Breast epithelium (tissue), 4 donors: Measurements from ENCODE around the gene ZPBP2. TPM values are rescaled to one million over a fixed set of nuclear protein-coding genes. Genes with fewer than 3 reads are reported as not detected.

Experiments used
- DNase-seq, 2 donors: peaks; one replicate each; pipeline ENCODE4 v3.0.0-alpha.2; 2019; ENCODE audit warnings: low spot score in 2 of 2
- H3K27ac ChIP-seq, 2 donors: fragments of 200-600 bp; sonication (generic) in 1 of 2; one replicate each; pipeline ENCODE4 v1.5.1; 2016 to 2019; ENCODE audit warnings: mild to moderate bottlenecking in 1 of 2
- H3K27me3 ChIP-seq, 2 donors: fragments of 200-600 bp; sonication (generic) in 1 of 2; one replicate each; pipeline versions ENCODE4 v1.5.1 to v1.6.0; 2017 to 2019; ENCODE audit warnings: control low read depth in 1 of 2, mild to moderate bottlenecking in 1 of 2
- H3K36me3 ChIP-seq: fragments of 200-600 bp; one replicate; pipeline ENCODE4 v1.5.1; 2019
- H3K4me1 ChIP-seq, 2 donors: fragments of 200-600 bp; sonication (generic); one replicate each; pipeline ENCODE4 v1.5.1; 2016 to 2019; ENCODE audit warnings: control low read depth in 1 of 2
- H3K4me3 ChIP-seq, 3 donors: fragments of 200-600 bp; sonication (generic); 1 replicate in 2 of 3; 2 replicates in 1 of 3; pipeline ENCODE4 v1.5.1; 2016 to 2019; ENCODE audit warnings: mild to moderate bottlenecking in 3 of 3, moderate library complexity in 2 of 3
- H3K9me3 ChIP-seq, 2 donors: fragments of 200-600 bp; sonication (generic) in 1 of 2; one replicate each; pipeline ENCODE4 v1.5.1; 2016 to 2019; ENCODE audit warnings: control low read depth in 1 of 2
- CTCF ChIP-seq, 3 donors: fragments of 450-650 bp; IDR thresholded peaks; one replicate each; pipeline ENCODE4 v1.5.1; 2016 to 2017; ENCODE audit warnings: antibody characterized with exemption in 3 of 3, mild to moderate bottlenecking in 3 of 3, moderate library complexity in 3 of 3
- POLR2A ChIP-seq: fragments of 450-650 bp; IDR thresholded peaks from one replicate; pipeline ENCODE4 v1.6.1; 2016; ENCODE audit warnings: antibody characterized with exemption, mild to moderate bottlenecking, moderate library complexity
- POLR2AphosphoS5 ChIP-seq, 3 donors: sonication (generic); formaldehyde crosslinking; IDR thresholded peaks; one replicate each; pipeline ENCODE4 v1.6.1; 2017; ENCODE audit warnings: antibody characterized with exemption in 3 of 3
- intact Hi-C: fragments of 100-400 bp; cut with DNase I; formaldehyde crosslinking; loops from one replicate; pipeline ENCODE4 v1.15.1; 2023; ENCODE audit warnings: low total_unique reads
- total RNA-seq, 3 donors: library from RNA; depleted of rRNA; stranded (reverse); fragments of >200 nt; gene quantifications; one replicate each; pipeline ENCODE4 v1.1.0, GENCODE V29; 2016

ZPBP2 gene
- total RNA-seq, 3 donors from 2014 or later = not detected

GRCh38 chr17:39866013-39866730 is 1.8 kb upstream of the ZPBP2 start:
- intact Hi-C loops = no loop called here
- Histone ChIP-seq H3K27me3 (peaks cover 0 to 37% of the 10 kb centered on the region in 2 donors), H3K4me3 (no peak overlapping the region), H3K4me1 (no peaks in the 10 kb centered on the region), H3K36me3 (no peaks in the 10 kb centered on the region), H3K27ac (no peak overlapping the region), H3K9me3 (no peaks in the 10 kb centered on the region)
- TF ChIP-seq POLR2A = no peak
- TF ChIP-seq CTCF (IDR thresholded peaks at IDR 0.05) = no peak
- TF ChIP-seq POLR2AphosphoS5 (IDR thresholded peaks at IDR 0.05) = no peak
- DNase-seq = no peak

- Histone ChIP-seq H3K4me3 (peak overlapping the region in 1 of 3 donors; percentile 17), H3K9me3 (no peaks in the 10 kb centered on the region), H3K27me3 (peaks cover 0 to 33% of the 10 kb centered on the region in 2 donors), H3K36me3 (no peaks in the 10 kb centered on the region), H3K4me1 (no peaks in the 10 kb centered on the region), H3K27ac (peak overlapping the region in 1 of 2 donors; percentile 27)
- TF ChIP-seq CTCF (IDR thresholded peaks at IDR 0.05) (no peak), POLR2A (no peak), POLR2AphosphoS5 (IDR thresholded peaks at IDR 0.05) (no peak)
- no peak for DNase-seq
- intact Hi-C loops = no loop called here
Observed at GRCh38 chr17:39867084-39867879, 720 bp upstream of the ZPBP2 start.

- Histone ChIP-seq H3K4me1 (no peaks in the 10 kb centered on the region), H3K36me3 (no peaks in the 10 kb centered on the region), H3K9me3 (no peaks in the 10 kb centered on the region), H3K27ac (no peak overlapping the region), H3K4me3 (no peak overlapping the region), H3K27me3 (peaks cover 0 to 27% of the 10 kb centered on the region in 2 donors)
- intact Hi-C loops = no loop called here
- no peak for DNase-seq
- TF ChIP-seq POLR2AphosphoS5 (IDR thresholded peaks at IDR 0.05) (no peak), CTCF (IDR thresholded peaks at IDR 0.05) (no peak)
Observed at GRCh38 chr17:39868554-39868942, 546 bp downstream of the ZPBP2 start.

GRCh38 chr17:39870776-39871175 is 2.8 kb downstream of the ZPBP2 start:
- H3K27me3 ChIP-seq = peaks cover 0 to 18% of the 10 kb centered on the region in 2 donors
- no peaks in the 10 kb centered on the region for H3K9me3 ChIP-seq
- TF ChIP-seq POLR2A (no peak), CTCF (IDR thresholded peaks at IDR 0.05) (no peak), POLR2AphosphoS5 (IDR thresholded peaks at IDR 0.05) (no peak)
- H3K27ac ChIP-seq = no peak overlapping the region
- no peak for DNase-seq
- H3K4me3 ChIP-seq = no peak overlapping the region
- H3K4me1 ChIP-seq = no peaks in the 10 kb centered on the region
- intact Hi-C loops = no loop called here
- H3K36me3 ChIP-seq = no peaks in the 10 kb centered on the region

GRCh38 chr17:39871801-39872200 is 3.8 kb downstream of the ZPBP2 start:
- no peak for TF ChIP-seq POLR2AphosphoS5 (IDR thresholded peaks at IDR 0.05)
- no peak for TF ChIP-seq POLR2A
- TF ChIP-seq CTCF (IDR thresholded peaks at IDR 0.05) = no peak
- Histone ChIP-seq H3K27me3 (peaks cover 0 to 14% of the 10 kb centered on the region in 2 donors), H3K27ac (no peak overlapping the region)

More at GRCh38 chr17:39871801-39872200, 3.8 kb downstream of the ZPBP2 start:
- intact Hi-C loops = no loop called here
- no peak for DNase-seq
- H3K4me3 ChIP-seq = no peak overlapping the region
- no peaks in the 10 kb centered on the region for H3K4me1 ChIP-seq
- no peaks in the 10 kb centered on the region for H3K36me3 ChIP-seq
- no peaks in the 10 kb centered on the region for H3K9me3 ChIP-seq
